Stomach smooth muscle (tissue), 2 donors: Measurements from ENCODE around the gene APBB2.

ENCODE experiments used
- H3K27ac ChIP-seq: one replicate; pipeline ENCODE4 v1.7.0; 2013; ENCODE audit warnings: mild to moderate bottlenecking, low read length, inconsistent platforms
- H3K27me3 ChIP-seq, 2 donors: one replicate each; pipeline ENCODE4 v1.7.0; 2013; ENCODE audit warnings: low read length in 2 of 2; ENCODE audit not compliant: insufficient read depth in 2 of 2, control insufficient read depth in 1 of 2
- H3K36me3 ChIP-seq, 2 donors: one replicate each; pipeline ENCODE4 v1.7.0; 2013; ENCODE audit warnings: low read length in 2 of 2; ENCODE audit not compliant: control insufficient read depth in 2 of 2, insufficient read depth in 2 of 2
- H3K4me1 ChIP-seq: one replicate; pipeline ENCODE4 v1.7.0; 2013; ENCODE audit warnings: low read length; ENCODE audit not compliant: control insufficient read depth, insufficient read depth
- H3K4me3 ChIP-seq, 2 donors: one replicate each; pipeline ENCODE4 v1.7.0; 2013; ENCODE audit warnings: low read length in 2 of 2
- H3K9ac ChIP-seq, 2 donors: one replicate each; pipeline ENCODE4 v1.7.0; 2013; ENCODE audit warnings: low read length in 2 of 2, mild to moderate bottlenecking in 1 of 2
- H3K9me3 ChIP-seq, 2 donors: one replicate each; pipeline ENCODE4 v1.7.0; 2013; ENCODE audit warnings: low read length in 2 of 2; ENCODE audit not compliant: control insufficient read depth in 2 of 2
- donor health status: healthy.
- donor health status: Pancreatic carcinoma.

The APBB2 gene

GRCh38 chr4:40976343-40976742 is 238.0 kb downstream of the APBB2 start:
- Histone ChIP-seq H3K9me3 (no peaks in the 10 kb centered on the region), H3K9ac (no peak overlapping the region), H3K27me3 (no peaks in the 10 kb centered on the region), H3K27ac (no peak overlapping the region), H3K4me3 (no peak overlapping the region), H3K36me3 (no peaks in the 10 kb centered on the region), H3K4me1 (no peaks in the 10 kb centered on the region)

DNA sequence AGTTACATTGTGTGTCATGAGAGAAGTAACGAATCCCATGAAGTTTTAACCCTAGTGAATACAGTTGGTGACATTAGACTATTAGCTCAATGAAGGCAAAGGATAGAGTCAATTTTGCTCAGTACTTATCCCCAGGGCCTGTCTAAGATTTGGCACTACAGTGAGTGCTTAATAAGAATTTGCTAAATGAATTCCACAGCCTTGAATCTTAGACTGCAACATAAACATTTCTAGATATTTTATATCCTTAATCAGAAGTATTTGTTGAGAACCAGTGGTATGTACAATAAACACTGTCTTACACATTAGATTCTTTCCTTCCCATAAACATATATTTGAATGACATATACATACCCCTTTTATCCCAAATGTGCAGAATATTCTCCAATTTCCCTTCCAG is 241.6 kb downstream of the APBB2 start:
- no peaks in the 10 kb centered on the region for H3K27me3 ChIP-seq
- no peak overlapping the region for H3K9ac ChIP-seq
- H3K36me3 ChIP-seq = no peaks in the 10 kb centered on the region
- peaks cover 3% of the 10 kb centered on the region for H3K4me1 ChIP-seq
- no peak overlapping the region for H3K27ac ChIP-seq
- no peaks in the 10 kb centered on the region for H3K9me3 ChIP-seq
- H3K4me3 ChIP-seq = no peak overlapping the region

DNA sequence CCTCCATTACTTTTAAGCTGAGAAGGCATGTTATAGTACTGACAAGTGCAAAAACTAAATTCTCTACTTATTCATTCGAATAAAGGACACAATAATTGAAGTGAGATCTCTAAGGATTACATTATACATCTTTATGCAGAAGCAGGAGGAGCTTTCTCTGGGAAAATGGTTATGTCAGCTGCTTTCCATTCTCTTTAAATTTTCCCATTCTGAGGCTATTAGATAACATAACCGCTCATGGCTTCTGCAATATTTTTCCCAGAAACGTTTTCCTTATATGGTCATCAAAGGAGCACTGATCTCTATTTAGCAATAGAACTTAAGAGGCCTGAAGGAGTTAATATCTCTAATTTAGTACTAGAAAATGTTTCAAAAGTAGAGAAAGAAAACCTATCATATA is 243.0 kb downstream of the APBB2 start:
- Histone ChIP-seq H3K27me3 (no peaks in the 10 kb centered on the region), H3K4me1 (peaks cover 15% of the 10 kb centered on the region), H3K9me3 (no peaks in the 10 kb centered on the region), H3K9ac (no peak overlapping the region), H3K4me3 (no peak overlapping the region), H3K36me3 (no peaks in the 10 kb centered on the region), H3K27ac (no peak overlapping the region)

DNA sequence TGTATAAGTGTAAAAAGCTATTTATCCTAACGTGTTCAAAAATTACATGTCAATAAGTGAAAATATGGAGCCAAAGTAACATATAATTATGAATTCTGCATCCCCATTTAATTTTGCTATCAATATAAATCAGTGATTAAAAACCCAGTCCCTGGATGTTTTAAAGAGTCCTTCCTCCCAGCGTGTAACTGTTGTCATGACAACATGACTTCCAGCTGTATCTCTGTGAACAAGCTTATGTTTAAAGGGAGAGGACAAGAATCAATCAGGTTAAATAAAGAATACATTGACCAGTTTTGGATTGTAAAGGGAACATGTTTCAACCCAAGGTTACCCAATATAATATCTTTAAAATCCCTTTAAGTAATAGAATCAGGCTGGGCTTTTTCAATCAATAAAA is 244.8 kb downstream of the APBB2 start:
- H3K4me3 ChIP-seq = no peak overlapping the region
- no peaks in the 10 kb centered on the region for H3K9me3 ChIP-seq
- H3K4me1 ChIP-seq = peaks cover 15% of the 10 kb centered on the region
- H3K9ac ChIP-seq = no peak overlapping the region
- no peaks in the 10 kb centered on the region for H3K36me3 ChIP-seq
- H3K27me3 ChIP-seq = no peaks in the 10 kb centered on the region
- no peak overlapping the region for H3K27ac ChIP-seq

DNA sequence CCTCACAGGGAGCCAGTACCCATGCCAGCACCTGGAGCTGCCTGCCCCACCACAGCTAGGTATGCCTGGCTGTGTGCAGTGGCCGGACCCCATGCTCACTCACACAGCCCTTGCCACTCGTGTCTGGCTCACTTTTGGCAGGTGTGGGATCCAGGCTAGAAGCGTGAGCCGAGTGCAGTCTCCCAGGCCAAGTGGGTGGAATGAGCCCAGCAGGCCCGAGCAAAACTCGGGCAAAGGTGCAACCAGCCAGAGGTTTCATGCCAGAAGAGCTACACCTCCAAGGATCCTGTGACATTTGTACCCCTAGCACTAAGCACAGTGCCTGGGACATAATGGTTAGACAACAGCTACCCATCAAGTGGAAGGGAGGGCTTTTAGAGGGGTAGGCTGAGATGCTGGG is 246.8 kb downstream of the APBB2 start:
- H3K4me1 ChIP-seq = peaks cover 15% of the 10 kb centered on the region
- peak overlapping the region; percentile 55 for H3K27ac ChIP-seq
- H3K9me3 ChIP-seq = no peaks in the 10 kb centered on the region
- H3K36me3 ChIP-seq = no peaks in the 10 kb centered on the region
- H3K27me3 ChIP-seq = no peaks in the 10 kb centered on the region
- H3K4me3 ChIP-seq = no peak overlapping the region
- H3K9ac ChIP-seq = no peak overlapping the region

- no peak overlapping the region for H3K27ac ChIP-seq
- peaks cover 15% of the 10 kb centered on the region for H3K4me1 ChIP-seq
- H3K36me3 ChIP-seq = no peaks in the 10 kb centered on the region
- no peaks in the 10 kb centered on the region for H3K9me3 ChIP-seq
- H3K4me3 ChIP-seq = no peak overlapping the region
- H3K9ac ChIP-seq = no peak overlapping the region
- H3K27me3 ChIP-seq = no peaks in the 10 kb centered on the region
Observed at GRCh38 chr4:40966091-40966490, 248.3 kb downstream of the APBB2 start.

DNA sequence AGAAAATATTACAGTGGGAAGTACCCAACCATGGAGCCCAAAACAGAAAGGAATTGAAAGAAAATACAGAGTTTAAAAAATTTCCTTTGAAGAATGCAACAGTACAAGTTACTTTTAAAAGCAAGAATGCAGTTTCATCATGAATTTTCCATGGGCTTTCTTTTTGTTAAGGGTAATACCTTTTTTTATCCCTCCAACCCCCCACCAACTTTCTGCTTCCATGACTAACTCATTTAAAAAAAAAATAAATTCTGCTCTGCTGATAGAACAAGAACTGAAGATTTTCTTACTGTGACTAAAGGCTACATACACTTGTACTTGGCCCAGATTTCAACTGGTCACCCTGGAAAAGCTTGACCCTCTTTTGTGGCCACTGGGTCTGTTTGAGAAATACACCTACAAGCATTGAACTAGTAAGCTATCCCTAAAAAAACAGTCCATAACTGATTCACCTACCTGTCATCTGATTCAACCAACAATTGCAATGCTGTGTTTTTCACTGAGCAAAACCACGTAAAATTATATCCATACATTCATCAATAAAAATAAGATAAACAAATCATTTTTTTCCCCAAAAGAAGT is 250.4 kb downstream of the APBB2 start:
- no peak overlapping the region for H3K27ac ChIP-seq
- H3K9ac ChIP-seq = no peak overlapping the region
- H3K27me3 ChIP-seq = no peaks in the 10 kb centered on the region
- peaks cover 15% of the 10 kb centered on the region for H3K4me1 ChIP-seq
- no peak overlapping the region for H3K4me3 ChIP-seq
- no peaks in the 10 kb centered on the region for H3K36me3 ChIP-seq
- H3K9me3 ChIP-seq = no peaks in the 10 kb centered on the region

- Histone ChIP-seq H3K27ac (no peak overlapping the region), H3K36me3 (no peaks in the 10 kb centered on the region), H3K9me3 (no peaks in the 10 kb centered on the region), H3K4me3 (no peak overlapping the region), H3K4me1 (peaks cover 12% of the 10 kb centered on the region), H3K9ac (no peak overlapping the region), H3K27me3 (no peaks in the 10 kb centered on the region)
Observed at GRCh38 chr4:40962551-40963180, 251.7 kb downstream of the APBB2 start.

DNA sequence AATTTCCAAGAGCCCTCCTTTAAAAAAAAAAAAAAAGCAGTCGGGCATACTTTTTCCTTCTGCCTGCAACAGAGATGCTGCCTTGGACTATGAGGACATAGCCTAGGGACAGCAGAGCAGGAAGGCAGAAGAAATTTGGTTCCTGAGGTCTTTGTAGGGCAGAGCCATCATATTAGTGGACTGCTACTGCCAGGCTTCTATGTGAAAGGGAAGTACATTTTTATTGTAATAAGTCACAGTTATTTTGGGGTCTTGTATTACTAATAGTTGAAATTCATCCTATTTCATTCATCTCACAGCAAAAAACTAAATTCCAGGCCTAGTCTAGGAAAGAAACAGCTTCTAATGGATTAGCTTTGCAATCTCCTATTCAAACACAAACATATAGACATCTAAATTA is 253.4 kb downstream of the APBB2 start:
- Histone ChIP-seq H3K4me3 (no peak overlapping the region), H3K4me1 (peaks cover 11% of the 10 kb centered on the region), H3K27ac (no peak overlapping the region)

DNA sequence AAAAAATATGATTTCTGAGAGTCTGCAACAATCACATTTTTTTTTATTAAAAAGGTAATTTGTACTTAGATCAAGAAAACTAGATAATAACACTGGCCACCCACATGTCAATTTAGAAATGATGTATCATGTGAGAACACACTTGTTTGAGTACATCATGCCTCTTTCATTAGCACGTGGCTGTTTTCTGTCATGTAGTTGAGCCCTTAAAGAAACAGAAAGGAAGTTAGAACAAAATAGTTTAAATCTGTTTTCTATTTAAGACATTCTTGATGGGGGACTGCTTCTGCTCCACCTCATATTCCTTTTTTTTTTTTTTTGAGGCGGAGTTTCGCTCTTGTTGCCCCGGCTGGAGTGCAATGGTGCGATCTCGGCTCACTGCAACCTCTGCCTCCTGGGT is 257.1 kb downstream of the APBB2 start:
- no peaks in the 10 kb centered on the region for H3K9me3 ChIP-seq
- no peaks in the 10 kb centered on the region for H3K36me3 ChIP-seq
- no peak overlapping the region for H3K9ac ChIP-seq
- H3K27me3 ChIP-seq = no peaks in the 10 kb centered on the region
- H3K27ac ChIP-seq = no peak overlapping the region
- no peak overlapping the region for H3K4me3 ChIP-seq
- H3K4me1 ChIP-seq = peaks cover 24% of the 10 kb centered on the region

More for the DNA sequence above, 253.4 kb downstream of the APBB2 start:
- Histone ChIP-seq H3K9ac (no peak overlapping the region), H3K36me3 (no peaks in the 10 kb centered on the region), H3K9me3 (no peaks in the 10 kb centered on the region), H3K27me3 (no peaks in the 10 kb centered on the region)

DNA sequence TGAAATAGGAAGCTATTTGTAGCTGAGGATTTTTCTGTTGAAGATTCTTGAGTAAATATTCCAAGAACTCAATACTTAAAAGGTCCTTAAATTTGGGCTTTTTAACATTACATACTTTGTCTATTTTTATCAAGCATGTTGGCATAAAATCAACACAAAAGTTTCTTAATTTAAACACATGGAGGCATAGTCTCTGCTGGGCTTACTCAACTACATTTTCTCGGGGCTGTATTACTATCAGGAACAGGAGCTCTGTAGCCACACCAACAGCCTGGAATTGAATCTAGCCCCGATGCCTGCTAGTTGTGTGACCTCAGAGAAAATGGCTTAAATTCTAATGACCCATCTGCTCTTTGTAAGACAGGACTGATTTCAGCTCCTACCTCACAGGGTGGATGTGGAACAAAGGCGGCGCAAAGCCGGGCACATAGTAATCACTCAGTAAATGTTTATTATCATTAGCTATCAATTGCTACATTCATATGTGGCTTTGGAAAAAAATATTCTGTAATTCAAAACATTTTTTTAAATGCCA is 257.6 kb downstream of the APBB2 start:
- H3K4me1 ChIP-seq = peaks cover 24% of the 10 kb centered on the region
- no peaks in the 10 kb centered on the region for H3K27me3 ChIP-seq
- no peak overlapping the region for H3K27ac ChIP-seq
- no peaks in the 10 kb centered on the region for H3K9me3 ChIP-seq
- no peak overlapping the region for H3K4me3 ChIP-seq
- no peaks in the 10 kb centered on the region for H3K36me3 ChIP-seq
- no peak overlapping the region for H3K9ac ChIP-seq
